K562 (cell line): ENCODE results near the gene SPHK1. TPM values are rescaled to one million over a fixed set of nuclear protein-coding genes. Genes with fewer than 3 reads are reported as not detected.

Experiments used
- ATAC-seq: fragments of 200-7000 bp; cut with Tn5 transposase; 3 replicates; pipeline ENCODE4 v1.9.1; 2020; ENCODE audit warnings: moderate library complexity
- BruUV-seq: library from RNA; stranded (reverse); fragments of 400-500 nt; replicated peaks from 2 replicates; lab custom pipeline; 2021; lab: Mats Ljungman, UMichigan
- CTCF ChIA-PET: fragments of 300-600 bp; formaldehyde crosslinking; extraction: SDS; loops from one replicate; lab custom pipeline; 2021; ENCODE audit warnings: low intra/inter-chr PET ratio; lab: Yijun Ruan, JAX
- POLR2A ChIA-PET: fragments of 300-600, 350-650 bp; sonication (Branson Sonifier 250); formaldehyde crosslinking; extraction: SDS; loops from one replicate; lab custom pipeline; 2021; ENCODE audit warnings: antibody characterized with exemption, inconsistent platforms; lab: Yijun Ruan, JAX
- DNase-seq, 4 experiments: peaks; one replicate each; pipeline versions ENCODE4 v3.0.0 to v3.0.0-alpha.2; 2011 to 2018; ENCODE audit warnings: low spot score in 3 of 4, mixed read lengths in 3 of 4; ENCODE audit errors: extremely low read depth in 1 of 4
- FAIRE-seq: peaks from 2 replicates; lab custom pipeline; 2011; peaks lifted over from hg19 to GRCh38; lab: Jason Lieb, UNC
- H2AFZ ChIP-seq: 2 replicates; pipeline ENCODE4 v1.6.0; 2011; ENCODE audit warnings: low read depth, low read length, control low read depth, inconsistent platforms
- H3K27ac ChIP-seq: fragments of 200-600 bp; 3 replicates; pipeline ENCODE4 v1.8.0; 2011; ENCODE audit warnings: low read depth, mild to moderate bottlenecking, control low read depth, inconsistent platforms, low read length, moderate library complexity, mixed read lengths; ENCODE audit errors: extremely low read depth
- H3K27me3 ChIP-seq, 2 experiments: fragments of 300-600 bp in 1 of 2; 2 replicates in 1 of 2; 3 replicates in 1 of 2; pipeline versions ENCODE4 v1.6.0 to v1.8.0; 2011; ENCODE audit warnings: inconsistent platforms in 2 of 2, low read length in 2 of 2, mild to moderate bottlenecking in 1 of 2, mixed read lengths in 1 of 2, moderate library complexity in 1 of 2; ENCODE audit not compliant: control insufficient read depth in 2 of 2, insufficient read depth in 2 of 2
- H3K36me3 ChIP-seq: fragments of 300-600 bp; 3 replicates; pipeline ENCODE4 v1.8.0; 2011; ENCODE audit warnings: mild to moderate bottlenecking, low read length, inconsistent platforms; ENCODE audit not compliant: control insufficient read depth, insufficient read depth
- H3K4me1 ChIP-seq, 2 experiments: fragments of 200-600 bp in 1 of 2; replicated peaks in 1 of 2; 2 replicates in 1 of 2; 3 replicates in 1 of 2; pipeline versions ENCODE4 v1.5.1 to v1.8.0; 2011; ENCODE audit warnings: inconsistent platforms in 2 of 2, low read length in 2 of 2, mild to moderate bottlenecking in 1 of 2, mixed read lengths in 1 of 2, moderate library complexity in 1 of 2; ENCODE audit not compliant: control insufficient read depth in 2 of 2, insufficient read depth in 2 of 2
- H3K4me2 ChIP-seq: 2 replicates; pipeline ENCODE4 v1.6.1; 2011; ENCODE audit warnings: low read length, control low read depth, inconsistent platforms, mixed read lengths; ENCODE audit not compliant: insufficient read depth
- H3K4me3 ChIP-seq: fragments of 200-600 bp; sonication (generic), shearing (Covaris generic); 2 replicates; pipeline ENCODE4 v1.5.1; 2016; ENCODE audit warnings: control low read depth, inconsistent platforms
- H3K79me2 ChIP-seq: fragments of 200-600 bp; 3 replicates; pipeline ENCODE4 v1.8.0; 2011; ENCODE audit warnings: low read length, inconsistent platforms; ENCODE audit not compliant: control insufficient read depth, insufficient read depth
- H3K9ac ChIP-seq, 2 experiments: 2 replicates each; pipeline versions ENCODE4 v1.6.0 to v1.6.1; 2011; ENCODE audit warnings: low read depth in 2 of 2, low read length in 2 of 2, control low read depth in 1 of 2, inconsistent platforms in 1 of 2, mild to moderate bottlenecking in 1 of 2, mixed read lengths in 1 of 2; ENCODE audit not compliant: insufficient read depth in 1 of 2
- H3K9me1 ChIP-seq: one replicate; pipeline ENCODE4 v1.6.0; 2011; ENCODE audit warnings: inconsistent platforms, mild to moderate bottlenecking, low read length, moderate library complexity; ENCODE audit not compliant: control insufficient read depth, insufficient read depth
- H3K9me3 ChIP-seq: replicated peaks from 2 replicates; pipeline ENCODE4 v1.5.1; 2011; ENCODE audit warnings: low read depth, low read length, inconsistent platforms; ENCODE audit not compliant: control insufficient read depth, insufficient read depth
- H4K20me1 ChIP-seq: replicated peaks from 2 replicates; pipeline ENCODE4 v1.6.1; 2011; ENCODE audit warnings: low read length, inconsistent platforms, mixed read lengths; ENCODE audit not compliant: control insufficient read depth, insufficient read depth
- CC2D1A ChIP-seq: fragments of 450-650 bp; IDR thresholded peaks from 2 replicates; pipeline ENCODE4 v1.6.1; 2017; ENCODE audit warnings: mild to moderate bottlenecking
- FOXA1 ChIP-seq: fragments of 450-650 bp; IDR thresholded peaks from 2 replicates; pipeline ENCODE4 v1.6.1; 2016; ENCODE audit warnings: mild to moderate bottlenecking, borderline replicate concordance
- GATAD2B ChIP-seq: fragments of 450-650 bp; IDR thresholded peaks from 2 replicates; pipeline ENCODE4 v1.6.1; 2017; ENCODE audit warnings: mild to moderate bottlenecking, borderline replicate concordance
- IRF2 ChIP-seq: sonication (generic); formaldehyde crosslinking; IDR thresholded peaks from 2 replicates; pipeline ENCODE4 v1.8.1; 2022; ENCODE audit warnings: mild to moderate bottlenecking, missing genetic modification reagents
- JUN ChIP-seq, 2 experiments: sonication (generic) in 1 of 2; formaldehyde crosslinking in 1 of 2; IDR thresholded peaks; 2 replicates each; pipeline versions ENCODE4 v1.6.1 to v1.8.0; 2012 to 2022; ENCODE audit warnings: borderline replicate concordance in 2 of 2, mild to moderate bottlenecking in 2 of 2, improper control_type of control experiment in 1 of 2, low read depth in 1 of 2, low read length in 1 of 2, missing genetic modification reagents in 1 of 2
- MAFG ChIP-seq: fragments of 450-650 bp; conservative IDR thresholded peaks from 2 replicates; pipeline ENCODE4 v1.6.1; 2016; ENCODE audit warnings: missing genetic modification characterization, missing compliant biosample characterization
- RBBP5 ChIP-seq: fragments of 200-600 bp; sonication (generic); IDR thresholded peaks from 2 replicates; pipeline ENCODE4 v1.6.1; 2012; ENCODE audit warnings: borderline replicate concordance, mild to moderate bottlenecking, low read length, control low read depth, inconsistent platforms; ENCODE audit not compliant: insufficient read depth, poor library complexity, severe bottlenecking
- RUNX1 ChIP-seq: sonication (generic); IDR thresholded peaks from 2 replicates; pipeline ENCODE4 v1.6.1; 2016; ENCODE audit warnings: antibody characterized with exemption, low read depth
- SMAD4 ChIP-seq: fragments of 250-450 bp; sonication (Bioruptor Pico); conservative IDR thresholded peaks from 2 replicates; pipeline ENCODE4 v1.8.0; 2021; ENCODE audit warnings: inconsistent platforms, mild to moderate bottlenecking, moderate library complexity
- SREBF1 ChIP-seq: fragments of 150-350 bp; IDR thresholded peaks from 2 replicates; pipeline ENCODE4 v1.6.1; 2014; ENCODE audit warnings: antibody characterized with exemption, low read depth, low read length, borderline replicate concordance
- SREBF2 ChIP-seq: sonication (generic); formaldehyde crosslinking; IDR thresholded peaks from 2 replicates; pipeline ENCODE4 v1.4.0; 2020; ENCODE audit warnings: mild to moderate bottlenecking, missing genetic modification reagents
- SRSF7 ChIP-seq: fragments of 200-400 bp; formaldehyde crosslinking; optimal IDR thresholded peaks from 2 replicates; pipeline ENCODE3; 2017; ENCODE audit warnings: mild to moderate bottlenecking, low read depth, low read length
- ZNF184 ChIP-seq: sonication (generic); formaldehyde crosslinking; IDR thresholded peaks from 2 replicates; pipeline ENCODE4 v1.5.0; 2020; ENCODE audit warnings: missing genetic modification reagents
- ZNF75A ChIP-seq: fragments of 450-650 bp; formaldehyde crosslinking; IDR thresholded peaks from 2 replicates; pipeline ENCODE4 v1.4.0; 2020; ENCODE audit warnings: mild to moderate bottlenecking
- ZNF830 ChIP-seq: fragments of 250-450 bp; sonication (Bioruptor Pico); IDR thresholded peaks from 2 replicates; pipeline ENCODE4 v1.5.0; 2021; ENCODE audit warnings: mild to moderate bottlenecking
- ZZZ3 ChIP-seq: fragments of 450-650 bp; IDR thresholded peaks from 2 replicates; pipeline ENCODE4 v1.6.1; 2016; ENCODE audit warnings: antibody characterized with exemption, mild to moderate bottlenecking, moderate library complexity
- WGBS: fragments of 100-300 bp; shearing (Covaris generic); methylation state at CpG from one replicate; pipeline ENCODE4 v1.1.6; 2016; ENCODE audit warnings: low coverage, mixed read lengths; ENCODE audit not compliant: insufficient coverage; ENCODE audit errors: missing lambda C conversion rate; 5-methylcytosine and 5-hydroxymethylcytosine counted together
- in situ Hi-C: fragments of 300-500 bp; cut with MboI; formaldehyde crosslinking; loops from 4 replicates; pipeline ENCODE4 v1.15.0; 2018; ENCODE audit warnings: inconsistent platforms, mixed read lengths
- intact Hi-C: fragments of 100-400 bp; cut with micrococcal nuclease; formaldehyde crosslinking; loops from 2 replicates; pipeline ENCODE4 v1.14.2; 2022
- polyA plus RNA-seq, 8 experiments: library from polyadenylated mRNA; depleted of rRNA in 4 of 8; stranded (reverse) in 5 of 8; unstranded in 3 of 8; fragments of >200 nt; fragmentation: Nextera tagmentation in 2 of 8; fragmentation: Illumina TruSeq in 1 of 8; extraction: Ambion mirVana in 2 of 8; extraction: Trizol in 1 of 8; gene quantifications; 2 replicates each; pipeline versions ENCODE4 v1.2.1 to v1.2.3, GENCODE V29; 2011 to 2014; ENCODE audit warnings: inconsistent platforms in 1 of 8, missing spikeins in 1 of 8
- total RNA-seq, 7 experiments: library from RNA; depleted of rRNA in 6 of 7; stranded (reverse); fragments of >200 nt in 6 of 7; fragmentation: Illumina TruSeq in 2 of 7; extraction: Trizol in 2 of 7; gene quantifications; 2 replicates each; pipeline versions ENCODE4 v1.2.1 to v1.2.3, GENCODE V29; 2011 to 2021; ENCODE audit warnings: low replicate concordance in 1 of 7
- TF ChIP-seq, protein P1 (sequence below): fragments of 450-650 bp; conservative IDR thresholded peaks from 2 replicates; pipeline ENCODE4 v1.6.1; 2016; ENCODE audit warnings: missing genetic modification characterization, low read depth, mild to moderate bottlenecking, control low read depth, missing compliant biosample characterization
- TF ChIP-seq, protein P2 (sequence below): fragments of 200-800 bp; sonication (Bioruptor generic); IDR thresholded peaks from 2 replicates; pipeline ENCODE4 v1.6.1; 2017; ENCODE audit warnings: missing genetic modification characterization, missing compliant biosample characterization
- TF ChIP-seq, protein P3 (sequence below): sonication (generic); IDR thresholded peaks from 2 replicates; pipeline ENCODE4 v1.6.1; 2016

SPHK1 gene
- total and polyA plus RNA-seq, 9 of the 15 experiments (the other 6 are each of a cell fraction or from before 2014, with no cell fraction given) = 0.21 to 60.3 (median 14.5) TPM

DNA sequence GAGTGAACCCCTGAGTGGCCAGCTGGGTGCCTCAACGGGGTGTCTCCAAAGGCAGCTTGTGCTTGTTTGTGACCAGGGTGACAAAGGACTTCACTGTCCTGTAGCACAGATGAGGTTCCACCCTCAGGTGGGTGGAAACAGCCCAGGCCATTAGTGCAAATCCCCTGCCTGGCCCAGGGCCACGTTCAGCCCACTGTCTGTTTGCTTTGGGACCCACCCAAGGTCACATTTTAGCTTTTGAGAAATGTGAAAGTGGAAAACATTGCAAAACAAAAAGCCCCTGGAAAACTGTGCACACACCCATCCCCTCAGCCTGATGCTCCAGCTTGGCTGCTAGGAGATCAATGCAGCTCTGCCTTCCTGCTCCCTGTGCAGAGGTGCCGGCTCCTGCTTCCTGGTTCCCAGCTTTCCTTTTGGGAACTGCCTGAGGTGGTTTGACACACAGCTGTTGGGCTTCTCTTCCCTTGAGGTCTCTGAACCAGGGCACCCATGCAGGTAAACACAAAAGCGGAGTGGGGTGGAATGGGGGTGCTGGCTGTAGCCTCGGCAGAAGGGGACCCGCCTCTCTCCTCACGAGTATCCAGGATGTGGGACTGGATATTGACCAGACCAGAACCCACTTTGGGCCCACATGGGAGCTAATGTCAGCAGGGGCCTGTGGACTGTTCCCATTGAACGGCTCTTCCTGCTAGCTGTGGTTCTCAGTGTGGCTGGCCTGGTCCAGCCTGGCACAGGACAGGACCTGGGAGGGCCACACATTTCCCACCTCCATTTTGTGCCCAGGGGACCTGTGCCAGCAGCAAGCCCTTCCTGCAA, 7.9 kb upstream of the SPHK1 start:
- no TSS peak for BruUV-seq
- H3K9me3 ChIP-seq = no peaks in the 10 kb centered on the region
- H2AFZ ChIP-seq = no peak overlapping the region
- FAIRE-seq (no peak), ATAC-seq (no peak), DNase-seq (no peak)
- H3K79me2 ChIP-seq = no peaks in the 10 kb centered on the region
- peak overlapping the region in 1 of 2 experiments; percentile 31; a peak in 2 of 4 replicates for H3K9ac ChIP-seq
- WGBS = 53% methylated on average over 8 of the region's 8 CpGs
- H3K27ac ChIP-seq = no peak overlapping the region
- no peaks in the 10 kb centered on the region for H4K20me1 ChIP-seq
- TF ChIP-seq ZNF830 (CRISPR knock-in tag) (no peak), SMAD4 (no peak), SREBF1 (no peak), ZNF75A (CRISPR knock-in tag) (no peak), SREBF2 (CRISPR knock-in tag) (no peak), JUN (IDR thresholded peaks at IDR 0.05; ENCODE audit: borderline replicate concordance, low read depth, low read length) (no peak), JUN (CRISPR knock-in tag; IDR thresholded peaks at IDR 0.05; ENCODE audit: borderline replicate concordance) (no peak), IRF2 (CRISPR knock-in tag) (no peak), SRSF7 (no peak), CC2D1A (no peak), MAFG (tag) (no peak), RBBP5 (no peak), GATAD2B (no peak), FOXA1 (no peak), ZZZ3 (no peak), ZNF184 (CRISPR knock-in tag) (no peak), RUNX1 (no peak)
- TF ChIP-seq, protein P1, sequence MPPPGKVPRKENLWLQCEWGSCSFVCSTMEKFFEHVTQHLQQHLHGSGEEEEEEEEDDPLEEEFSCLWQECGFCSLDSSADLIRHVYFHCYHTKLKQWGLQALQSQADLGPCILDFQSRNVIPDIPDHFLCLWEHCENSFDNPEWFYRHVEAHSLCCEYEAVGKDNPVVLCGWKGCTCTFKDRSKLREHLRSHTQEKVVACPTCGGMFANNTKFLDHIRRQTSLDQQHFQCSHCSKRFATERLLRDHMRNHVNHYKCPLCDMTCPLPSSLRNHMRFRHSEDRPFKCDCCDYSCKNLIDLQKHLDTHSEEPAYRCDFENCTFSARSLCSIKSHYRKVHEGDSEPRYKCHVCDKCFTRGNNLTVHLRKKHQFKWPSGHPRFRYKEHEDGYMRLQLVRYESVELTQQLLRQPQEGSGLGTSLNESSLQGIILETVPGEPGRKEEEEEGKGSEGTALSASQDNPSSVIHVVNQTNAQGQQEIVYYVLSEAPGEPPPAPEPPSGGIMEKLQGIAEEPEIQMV (tag) = no peak
- TF ChIP-seq, protein P2, sequence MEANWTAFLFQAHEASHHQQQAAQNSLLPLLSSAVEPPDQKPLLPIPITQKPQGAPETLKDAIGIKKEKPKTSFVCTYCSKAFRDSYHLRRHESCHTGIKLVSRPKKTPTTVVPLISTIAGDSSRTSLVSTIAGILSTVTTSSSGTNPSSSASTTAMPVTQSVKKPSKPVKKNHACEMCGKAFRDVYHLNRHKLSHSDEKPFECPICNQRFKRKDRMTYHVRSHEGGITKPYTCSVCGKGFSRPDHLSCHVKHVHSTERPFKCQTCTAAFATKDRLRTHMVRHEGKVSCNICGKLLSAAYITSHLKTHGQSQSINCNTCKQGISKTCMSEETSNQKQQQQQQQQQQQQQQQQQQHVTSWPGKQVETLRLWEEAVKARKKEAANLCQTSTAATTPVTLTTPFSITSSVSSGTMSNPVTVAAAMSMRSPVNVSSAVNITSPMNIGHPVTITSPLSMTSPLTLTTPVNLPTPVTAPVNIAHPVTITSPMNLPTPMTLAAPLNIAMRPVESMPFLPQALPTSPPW (CRISPR knock-in tag) = no peak
- TF ChIP-seq, protein P3, sequence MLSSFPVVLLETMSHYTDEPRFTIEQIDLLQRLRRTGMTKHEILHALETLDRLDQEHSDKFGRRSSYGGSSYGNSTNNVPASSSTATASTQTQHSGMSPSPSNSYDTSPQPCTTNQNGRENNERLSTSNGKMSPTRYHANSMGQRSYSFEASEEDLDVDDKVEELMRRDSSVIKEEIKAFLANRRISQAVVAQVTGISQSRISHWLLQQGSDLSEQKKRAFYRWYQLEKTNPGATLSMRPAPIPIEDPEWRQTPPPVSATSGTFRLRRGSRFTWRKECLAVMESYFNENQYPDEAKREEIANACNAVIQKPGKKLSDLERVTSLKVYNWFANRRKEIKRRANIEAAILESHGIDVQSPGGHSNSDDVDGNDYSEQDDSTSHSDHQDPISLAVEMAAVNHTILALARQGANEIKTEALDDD = no peak
- in situ Hi-C loops = no loop called here
- POLR2A ChIA-PET = no interaction called here
- H3K4me3 ChIP-seq = no peak overlapping the region
- peaks cover 2 to 19% of the 10 kb centered on the region in 2 experiments; a peak in 4 of 5 replicates for H3K4me1 ChIP-seq
- intact Hi-C loops = no loop called here
- no peaks in the 10 kb centered on the region for H3K27me3 ChIP-seq
- no peaks in the 10 kb centered on the region for H3K36me3 ChIP-seq
- no peak overlapping the region for H3K4me2 ChIP-seq
- no peaks in the 10 kb centered on the region for H3K9me1 ChIP-seq
- CTCF ChIA-PET = no interaction called here
